Measurements from ENCODE around the gene EZH1.
"Not testable (repeated sequence)": the region's sequence is repeated elsewhere in the genome, so short reads cannot be mapped to it uniquely, and the experiment has no call there.

Gene EZH1

GRCh38 chr17:42670789-42671657, 73.8 kb downstream of the EZH1 start:
- no peak for FAIRE-seq
- no peak for DNase-seq (ENCODE audit: insufficient read length, low spot score)
- TF ChIP-seq POLR2A (IDR thresholded peaks at IDR 0.05; ENCODE audit: low read depth, low read length), result no peak

- TF ChIP-seq POLR2A (IDR thresholded peaks at IDR 0.05; ENCODE audit: low read depth, low read length), result no peak
- DNase-seq (ENCODE audit: insufficient read length, low spot score) (no peak), FAIRE-seq (no peak)
These were observed 74.7 kb downstream of the EZH1 start for GRCh38 chr17:42669977-42670788.

GRCh38 chr17:42669705-42669976, 75.2 kb downstream of the EZH1 start:
- DNase-seq (ENCODE audit: insufficient read length, low spot score) (peak; percentile 48), FAIRE-seq (no peak)
- TF ChIP-seq POLR2A (IDR thresholded peaks at IDR 0.05; ENCODE audit: low read depth, low read length), result no peak

- 0 out of 2 replicates have a peak, but pooled peaks have one; percentile 18 for TF ChIP-seq POLR2A (IDR thresholded peaks at IDR 0.05; ENCODE audit: low read depth, low read length)
- peak; percentile 79 for FAIRE-seq
- peak; percentile 100 for DNase-seq (ENCODE audit: insufficient read length, low spot score)
These were observed 77.5 kb downstream of the EZH1 start for GRCh38 chr17:42667088-42667951.

GRCh38 chr17:42666126-42666525, 78.7 kb downstream of the EZH1 start:
- DNase-seq (ENCODE audit: insufficient read length, low spot score); FAIRE-seq: not testable (repeated sequence)

- DNase-seq (ENCODE audit: insufficient read length, low spot score) (no peak), FAIRE-seq (no peak)
- TF ChIP-seq POLR2A (IDR thresholded peaks at IDR 0.05; ENCODE audit: low read depth, low read length), result no peak
These were observed 79.2 kb downstream of the EZH1 start for GRCh38 chr17:42665581-42666001.

GRCh38 chr17:42660692-42661345, 84.0 kb downstream of the EZH1 start:
- peak; percentile 79 for DNase-seq (ENCODE audit: insufficient read length, low spot score)
- no peak for TF ChIP-seq POLR2A (IDR thresholded peaks at IDR 0.05; ENCODE audit: low read depth, low read length)
- FAIRE-seq, result no peak

GRCh38 chr17:42659932-42660274, 84.9 kb downstream of the EZH1 start:
- not testable (repeated sequence) for FAIRE-seq; DNase-seq (ENCODE audit: insufficient read length, low spot score)

GRCh38 chr17:42659079-42659931, 85.5 kb downstream of the EZH1 start, which contains the start of gene TUBG2:
Gene TUBG2, plus strand, starts transcription at chr17:42659284. Its CDS starts 220 bp downstream, at chr17:42659504.
- peak; percentile 97 for TF ChIP-seq POLR2A (IDR thresholded peaks at IDR 0.05; ENCODE audit: low read depth, low read length)
- DNase-seq (ENCODE audit: insufficient read length, low spot score) (peak; percentile 89), FAIRE-seq (no peak)

GRCh38 chr17:42657824-42658588, 86.8 kb downstream of the EZH1 start:
- no peak for TF ChIP-seq POLR2A (IDR thresholded peaks at IDR 0.05; ENCODE audit: low read depth, low read length)
- FAIRE-seq (no peak), DNase-seq (ENCODE audit: insufficient read length, low spot score) (no peak)

GRCh38 chr17:42655528-42655927, 89.3 kb downstream of the EZH1 start:
- no peak for TF ChIP-seq POLR2A (IDR thresholded peaks at IDR 0.05; ENCODE audit: low read depth, low read length)
- FAIRE-seq, result no peak
- DNase-seq (ENCODE audit: insufficient read length, low spot score), result no peak

Measured in H54 (cell line).